Lung (tissue), 12 donors: ENCODE measurements around the gene CLCN4. TPM values are rescaled to one million over a fixed set of nuclear protein-coding genes. Genes with fewer than 3 reads are reported as not detected.

ENCODE experiments used
- ATAC-seq: fragments of 200-7000 bp; cut with Tn5 transposase; one replicate; pipeline ENCODE4 v1.9.1; 2020; ENCODE audit warnings: moderate number of reproducible peaks; ENCODE audit not compliant: insufficient read depth, low FRiP score
- DNase-seq, 3 donors: peaks; one replicate each; pipeline ENCODE4 v3.0.0-alpha.2; 2013 to 2017
- H3K27ac ChIP-seq, 2 donors: one replicate each; pipeline ENCODE4 v1.5.1; 2013; ENCODE audit warnings: mild to moderate bottlenecking in 2 of 2, moderate library complexity in 2 of 2, control low read depth in 1 of 2, inconsistent platforms in 1 of 2, low read depth in 1 of 2, low read length in 1 of 2
- H3K27me3 ChIP-seq, 3 donors: one replicate each; pipeline ENCODE4 v1.5.1; 2013; ENCODE audit warnings: low read length in 2 of 3; ENCODE audit not compliant: control insufficient read depth in 3 of 3, insufficient read depth in 3 of 3
- H3K36me3 ChIP-seq, 4 donors: one replicate each; pipeline ENCODE4 v1.5.1; 2013; ENCODE audit warnings: low read length in 4 of 4, mild to moderate bottlenecking in 1 of 4, moderate library complexity in 1 of 4; ENCODE audit not compliant: control insufficient read depth in 4 of 4, insufficient read depth in 4 of 4
- H3K4me1 ChIP-seq, 5 donors: one replicate each; pipeline ENCODE4 v1.5.1; 2013; ENCODE audit warnings: low read length in 5 of 5, mild to moderate bottlenecking in 2 of 5, moderate library complexity in 1 of 5; ENCODE audit not compliant: control insufficient read depth in 5 of 5, insufficient read depth in 5 of 5
- H3K4me3 ChIP-seq: one replicate; pipeline ENCODE4 v1.5.1; 2013; ENCODE audit warnings: mild to moderate bottlenecking, control low read depth, moderate library complexity
- H3K9ac ChIP-seq, 2 donors: one replicate each; pipeline ENCODE4 v1.5.1; 2013; ENCODE audit warnings: low read length in 2 of 2, control low read depth in 1 of 2; ENCODE audit not compliant: insufficient read depth in 1 of 2
- H3K9me3 ChIP-seq, 4 donors: one replicate each; pipeline ENCODE4 v1.5.1; 2013; ENCODE audit warnings: low read length in 3 of 4, mild to moderate bottlenecking in 1 of 4, moderate library complexity in 1 of 4; ENCODE audit not compliant: control insufficient read depth in 4 of 4, insufficient read depth in 3 of 4
- WGBS, 2 donors: extraction: QIAGEN DNeasy Blood & Tissue Kit; methylation state at CpG; one replicate each; pipeline ENCODE4 v1.1.7; 2013; 5-methylcytosine and 5-hydroxymethylcytosine counted together
- polyA plus RNA-seq, 2 donors: library from polyadenylated mRNA; stranded (reverse); fragments of 200-250 nt; gene quantifications; one replicate each; pipeline ENCODE4 v1.2.1, GENCODE V29; 2013
- total RNA-seq, 2 donors: library from RNA; depleted of rRNA in 1 of 2; stranded (reverse); fragments of >200 nt in 1 of 2; gene quantifications; one replicate each; pipeline ENCODE4 v1.2.1, GENCODE V29; 2014 to 2021
- TF ChIP-seq, protein P1 (sequence below): IDR thresholded peaks from 2 replicates; pipeline ENCODE4 v1.5.1; 2012; ENCODE audit warnings: mild to moderate bottlenecking; ENCODE audit errors: control extremely low read depth, extremely low read depth
- donor health status: control.
- donor health status: control.
- donor health status: Bipolar disorder and iron deficiency.
- donor health status: healthy.
- donor health status: DM: yes; HTN: yes; CAD: no.

CLCN4 gene
- total and polyA plus RNA-seq, 4 donors = 2.1 to 11.3 (median 5.8) TPM

DNA sequence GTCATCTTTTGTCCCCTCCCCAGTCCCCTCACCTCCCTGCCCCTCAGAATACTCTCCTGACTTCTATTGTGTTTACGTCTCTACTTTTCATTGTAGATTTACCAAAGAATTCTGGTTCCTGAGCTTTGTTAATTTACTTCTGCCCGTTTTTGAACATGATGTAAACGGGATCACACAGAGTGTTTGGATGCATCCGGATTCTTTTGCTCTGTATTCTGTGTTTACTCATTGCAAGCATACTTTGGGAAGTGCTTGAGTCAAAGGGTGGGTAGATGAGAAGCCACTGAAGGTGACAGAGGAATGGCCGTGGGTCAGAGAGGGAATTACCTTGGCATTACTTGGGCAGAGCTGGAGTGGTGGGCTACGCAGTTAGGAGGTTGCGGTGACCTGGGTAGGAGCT, 18.0 kb downstream of the CLCN4 start:
- ATAC-seq = no peak
- WGBS, 2 donors = 59 to 70% methylated on average over 7 of the region's 7 CpGs

DNA sequence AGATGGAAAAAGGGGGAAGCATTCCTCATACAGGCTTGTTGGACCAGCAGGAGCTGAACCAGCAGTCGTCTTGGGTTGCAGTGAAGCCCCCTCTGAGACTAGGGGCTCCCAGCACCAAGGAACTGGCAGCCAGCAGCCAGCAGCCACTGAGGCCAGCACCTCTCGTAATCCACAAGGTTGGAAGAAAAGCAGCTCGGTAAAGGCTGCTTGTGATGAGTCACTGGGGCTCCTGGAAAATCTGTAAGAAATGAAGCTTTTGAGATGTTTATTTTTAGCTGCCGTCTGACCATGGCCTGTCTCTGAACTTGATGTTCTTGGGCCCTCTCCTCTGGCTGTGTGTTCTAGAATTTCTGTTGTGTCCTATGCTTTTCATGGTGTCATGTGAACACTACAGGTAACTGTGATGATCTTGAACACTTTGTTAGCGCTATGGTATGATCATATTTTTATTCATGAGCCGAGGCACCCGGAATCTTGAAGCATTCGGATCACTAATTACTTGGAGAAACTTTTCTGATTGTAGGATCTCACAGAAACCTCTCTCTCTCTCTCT, 18.6 kb downstream of the CLCN4 start:
- Histone ChIP-seq H3K9me3 (no peaks in the 10 kb centered on the region), H3K9ac (no peak overlapping the region), H3K36me3 (no peaks in the 10 kb centered on the region), H3K27ac (peak overlapping the region in 1 of 2 donors; percentile 4), H3K27me3 (peaks cover 0 to 18% (median 15%) of the 10 kb centered on the region in 3 donors), H3K4me3 (no peak overlapping the region), H3K4me1 (peaks cover 5 to 32% (median 11%) of the 10 kb centered on the region in 5 donors)
- no peak for DNase-seq
- 69 to 96% methylated on average over 8 of the region's 8 CpGs for WGBS, 2 donors
- ATAC-seq = no peak
- TF ChIP-seq, protein P1, sequence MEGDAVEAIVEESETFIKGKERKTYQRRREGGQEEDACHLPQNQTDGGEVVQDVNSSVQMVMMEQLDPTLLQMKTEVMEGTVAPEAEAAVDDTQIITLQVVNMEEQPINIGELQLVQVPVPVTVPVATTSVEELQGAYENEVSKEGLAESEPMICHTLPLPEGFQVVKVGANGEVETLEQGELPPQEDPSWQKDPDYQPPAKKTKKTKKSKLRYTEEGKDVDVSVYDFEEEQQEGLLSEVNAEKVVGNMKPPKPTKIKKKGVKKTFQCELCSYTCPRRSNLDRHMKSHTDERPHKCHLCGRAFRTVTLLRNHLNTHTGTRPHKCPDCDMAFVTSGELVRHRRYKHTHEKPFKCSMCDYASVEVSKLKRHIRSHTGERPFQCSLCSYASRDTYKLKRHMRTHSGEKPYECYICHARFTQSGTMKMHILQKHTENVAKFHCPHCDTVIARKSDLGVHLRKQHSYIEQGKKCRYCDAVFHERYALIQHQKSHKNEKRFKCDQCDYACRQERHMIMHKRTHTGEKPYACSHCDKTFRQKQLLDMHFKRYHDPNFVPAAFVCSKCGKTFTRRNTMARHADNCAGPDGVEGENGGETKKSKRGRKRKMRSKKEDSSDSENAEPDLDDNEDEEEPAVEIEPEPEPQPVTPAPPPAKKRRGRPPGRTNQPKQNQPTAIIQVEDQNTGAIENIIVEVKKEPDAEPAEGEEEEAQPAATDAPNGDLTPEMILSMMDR = no peak

More for the DNA sequence above, 18.0 kb downstream of the CLCN4 start:
- DNase-seq = no peak
- Histone ChIP-seq H3K9me3 (no peaks in the 10 kb centered on the region), H3K4me3 (no peak overlapping the region), H3K27me3 (peaks cover 0 to 18% (median 15%) of the 10 kb centered on the region in 3 donors), H3K27ac (peak overlapping the region in 1 of 2 donors; percentile 37), H3K36me3 (no peaks in the 10 kb centered on the region), H3K9ac (no peak overlapping the region), H3K4me1 (peaks cover 5 to 32% (median 11%) of the 10 kb centered on the region in 5 donors)
- TF ChIP-seq, protein P1 = no peak

DNA sequence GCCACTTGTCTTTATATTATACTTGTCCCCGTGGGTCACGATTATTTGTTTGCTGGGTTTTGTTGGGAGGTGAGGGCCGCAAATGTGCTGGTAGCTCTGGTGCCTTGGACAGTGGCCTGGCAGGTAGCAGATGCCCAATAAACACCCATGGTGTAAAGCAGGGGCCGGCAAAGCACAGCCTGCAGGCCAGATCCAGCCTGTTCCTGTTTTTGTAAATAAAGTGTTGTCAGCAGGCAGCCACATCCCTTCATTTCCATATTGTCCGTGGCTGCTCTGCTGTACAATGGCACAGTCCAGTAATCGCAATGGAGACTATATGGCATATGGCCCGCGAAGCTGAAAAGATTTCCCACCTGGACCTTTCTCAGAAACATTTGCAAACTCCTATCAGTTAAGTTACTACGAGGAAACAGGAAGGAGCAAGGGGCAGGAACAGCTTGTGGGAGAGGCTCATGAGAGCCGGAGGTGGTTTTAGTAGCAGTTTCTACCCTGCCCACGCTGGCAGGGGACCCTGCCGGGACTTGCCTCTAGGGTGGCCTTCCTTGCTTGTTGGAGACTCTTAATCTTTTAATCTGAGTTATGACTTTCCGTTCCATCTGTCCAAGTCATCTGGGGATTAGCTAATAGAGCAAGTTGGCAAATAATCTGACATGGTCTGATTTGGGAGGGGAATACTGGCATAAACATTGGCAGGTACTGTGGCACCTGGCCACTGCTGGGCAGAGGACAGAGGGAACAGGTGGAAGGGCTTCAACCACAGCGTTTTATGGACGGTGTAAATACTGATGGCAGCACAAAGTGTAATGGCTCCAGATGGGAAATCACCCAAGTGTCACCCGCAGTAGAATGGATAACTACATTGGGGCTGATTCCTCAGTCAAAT, 19.6 kb downstream of the CLCN4 start:
- 56 to 61% methylated on average over 16 of the region's 16 CpGs for WGBS, 2 donors
- H3K36me3 ChIP-seq = no peaks in the 10 kb centered on the region
- H3K4me3 ChIP-seq = no peak overlapping the region
- DNase-seq = no peak
- H3K4me1 ChIP-seq = peaks cover 5 to 32% (median 11%) of the 10 kb centered on the region in 5 donors
- ATAC-seq = no peak
- peak overlapping the region in 1 of 2 donors; percentile 57 for H3K27ac ChIP-seq
- no peak overlapping the region for H3K9ac ChIP-seq
- H3K27me3 ChIP-seq = peaks cover 0 to 18% (median 15%) of the 10 kb centered on the region in 3 donors
- no peaks in the 10 kb centered on the region for H3K9me3 ChIP-seq
- TF ChIP-seq, protein P1 = no peak
